HepG2 (cell line): Measurements from ENCODE around the gene TARBP2. TPM values are rescaled to one million over a fixed set of nuclear protein-coding genes. Genes with fewer than 3 reads are reported as not detected.

Source experiments
- AKAP8 ChIP-seq: sonication (generic); formaldehyde crosslinking; IDR thresholded peaks from 2 replicates; pipeline ENCODE4 v1.5.1; 2020; ENCODE audit warnings: mild to moderate bottlenecking, missing genetic modification reagents
- CHD2 ChIP-seq: IDR thresholded peaks from 2 replicates; pipeline ENCODE4 v1.6.1; 2011; ENCODE audit warnings: low read depth, low read length, improper control_type of control experiment
- MYC ChIP-seq: sonication (generic); formaldehyde crosslinking; IDR thresholded peaks from 2 replicates; pipeline ENCODE4 v1.9.0; 2021; ENCODE audit warnings: missing genetic modification reagents, borderline replicate concordance
- MZF1 ChIP-seq: sonication (generic); formaldehyde crosslinking; IDR thresholded peaks from 2 replicates; pipeline ENCODE4 v1.8.1; 2023; ENCODE audit warnings: mild to moderate bottlenecking, missing genetic modification reagents, borderline replicate concordance
- NFIC ChIP-seq: IDR thresholded peaks from 2 replicates; pipeline ENCODE4 v1.6.1; 2012; ENCODE audit warnings: mild to moderate bottlenecking, low read length, inconsistent platforms
- NFKB2 ChIP-seq: sonication (generic); formaldehyde crosslinking; IDR thresholded peaks from 2 replicates; pipeline ENCODE4 v1.4.0; 2020; ENCODE audit warnings: missing genetic modification reagents, borderline replicate concordance
- POLR2G ChIP-seq: fragments of 200-400 bp; formaldehyde crosslinking; IDR thresholded peaks from 2 replicates; pipeline ENCODE4 v1.6.1; 2018; ENCODE audit warnings: mild to moderate bottlenecking, low read depth, low read length, moderate library complexity
- U2AF2 ChIP-seq: fragments of 200-400 bp; formaldehyde crosslinking; IDR thresholded peaks from 2 replicates; pipeline ENCODE4 v1.6.1; 2017; ENCODE audit warnings: low read depth, mild to moderate bottlenecking, low read length
- ZBTB38 ChIP-seq: sonication (generic); formaldehyde crosslinking; IDR thresholded peaks from 2 replicates; pipeline ENCODE4 v1.5.1; 2020; ENCODE audit warnings: mild to moderate bottlenecking, missing genetic modification reagents
- ZNF496 ChIP-seq: sonication (generic); formaldehyde crosslinking; IDR thresholded peaks from 2 replicates; pipeline ENCODE4 v1.8.1; 2023; ENCODE audit warnings: mild to moderate bottlenecking, moderate library complexity, missing genetic modification reagents; ENCODE audit not compliant: insufficient replicate concordance
- ZNF563 ChIP-seq: sonication (generic); formaldehyde crosslinking; IDR thresholded peaks from 2 replicates; pipeline ENCODE4 v1.8.0; 2022; ENCODE audit warnings: mild to moderate bottlenecking, moderate library complexity, missing genetic modification reagents
- ZNF652 ChIP-seq: IDR thresholded peaks from 2 replicates; pipeline ENCODE4 v1.6.1; 2016; ENCODE audit warnings: low read depth, borderline replicate concordance
- ZSCAN20 ChIP-seq: sonication (generic); formaldehyde crosslinking; IDR thresholded peaks from 2 replicates; pipeline ENCODE4 v1.4.0; 2020; ENCODE audit warnings: missing genetic modification reagents, mild to moderate bottlenecking, borderline replicate concordance
- polyA plus RNA-seq, 8 experiments: library from polyadenylated mRNA; depleted of rRNA in 3 of 8; stranded (reverse) in 7 of 8; unstranded in 1 of 8; fragments of >200 nt; fragmentation: Illumina TruSeq in 4 of 8; extraction: Trizol in 4 of 8; gene quantifications; 2 replicates each; pipeline versions ENCODE4 v1.2.1 to v1.2.3, GENCODE V29; 2011 to 2016; ENCODE audit warnings: low read depth in 4 of 8, missing spikeins in 1 of 8, mixed read lengths in 1 of 8; ENCODE audit not compliant: insufficient read depth in 1 of 8
- total RNA-seq, 5 experiments: library from RNA; depleted of rRNA; stranded (reverse); fragments of >200 nt; fragmentation: Illumina TruSeq; extraction: Trizol; gene quantifications; 2 replicates each; pipeline ENCODE4 v1.2.3, GENCODE V29; 2016; ENCODE audit warnings: low read depth in 1 of 5
- TF ChIP-seq, protein P1 (sequence below): sonication (generic); formaldehyde crosslinking; IDR thresholded peaks from 2 replicates; pipeline ENCODE4 v1.5.0; 2020; ENCODE audit warnings: missing genetic modification reagents, mild to moderate bottlenecking, borderline replicate concordance
- TF ChIP-seq, protein P2 (sequence below): sonication (generic); formaldehyde crosslinking; conservative IDR thresholded peaks from 2 replicates; pipeline ENCODE4 v1.8.1; 2023; ENCODE audit warnings: missing genetic modification reagents
- TF ChIP-seq, protein P3 (sequence below): IDR thresholded peaks from 2 replicates; pipeline ENCODE4 v1.6.1; 2016; ENCODE audit warnings: control low read depth
- TF ChIP-seq, protein P4 (sequence below): sonication (generic); formaldehyde crosslinking; IDR thresholded peaks from 2 replicates; pipeline ENCODE4 v1.5.0; 2020; ENCODE audit warnings: missing genetic modification reagents, mild to moderate bottlenecking, borderline replicate concordance
- TF ChIP-seq, protein P5 (sequence below): sonication (generic); formaldehyde crosslinking; IDR thresholded peaks from 2 replicates; pipeline ENCODE4 v1.8.0; 2022; ENCODE audit warnings: missing genetic modification reagents, mild to moderate bottlenecking, borderline replicate concordance
- TF ChIP-seq, protein P6 (sequence below): sonication (generic); formaldehyde crosslinking; IDR thresholded peaks from 2 replicates; pipeline ENCODE4 v1.4.0; 2020; ENCODE audit warnings: mild to moderate bottlenecking, missing genetic modification reagents, borderline replicate concordance

Gene TARBP2
- total and polyA plus RNA-seq, 2 of the 13 experiments (the other 11 are each of a cell fraction or from before 2014, with no cell fraction given): 47.0 to 55.5 TPM

DNA sequence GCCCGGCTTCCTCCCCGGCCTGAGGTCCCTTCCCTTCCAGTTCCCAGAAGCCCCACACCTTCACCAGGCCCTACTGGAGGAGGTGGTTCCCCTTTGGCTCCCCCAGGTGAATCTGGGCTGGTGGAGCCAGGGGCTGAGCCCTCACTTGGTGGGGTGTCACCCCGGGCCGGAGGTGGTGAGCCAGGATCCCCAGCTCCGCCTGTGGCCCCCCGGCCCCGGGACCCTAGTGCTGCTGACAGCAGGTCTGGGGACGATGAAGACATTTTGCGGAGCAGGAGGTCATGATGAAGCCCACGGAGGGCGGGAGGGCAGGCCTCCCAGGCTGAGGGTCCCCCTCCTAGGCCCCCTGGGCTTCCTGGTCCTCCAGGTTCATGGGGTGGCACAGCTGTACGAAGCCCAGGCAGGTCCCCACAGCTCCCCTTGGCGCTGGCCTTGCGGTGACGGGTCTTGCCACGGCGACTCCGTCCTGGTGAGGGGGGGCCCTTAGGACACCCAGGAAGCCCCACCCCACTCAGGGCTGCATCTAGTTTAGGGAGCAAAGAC, 18.4 kb upstream of the TARBP2 start (continued):
- TF ChIP-seq ZNF563: no peak
- TF ChIP-seq POLR2G: 0 out of 2 replicates have a peak, but pooled peaks have one; percentile 16
- TF ChIP-seq NFIC: no peak
- TF ChIP-seq, protein P1, sequence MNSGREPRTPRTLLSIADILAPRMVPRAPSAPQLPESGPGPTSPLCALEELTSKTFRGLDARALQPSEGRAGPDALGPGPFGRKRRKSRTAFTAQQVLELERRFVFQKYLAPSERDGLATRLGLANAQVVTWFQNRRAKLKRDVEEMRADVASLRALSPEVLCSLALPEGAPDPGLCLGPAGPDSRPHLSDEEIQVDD (CRISPR knock-in tag): no peak
- TF ChIP-seq, protein P2, sequence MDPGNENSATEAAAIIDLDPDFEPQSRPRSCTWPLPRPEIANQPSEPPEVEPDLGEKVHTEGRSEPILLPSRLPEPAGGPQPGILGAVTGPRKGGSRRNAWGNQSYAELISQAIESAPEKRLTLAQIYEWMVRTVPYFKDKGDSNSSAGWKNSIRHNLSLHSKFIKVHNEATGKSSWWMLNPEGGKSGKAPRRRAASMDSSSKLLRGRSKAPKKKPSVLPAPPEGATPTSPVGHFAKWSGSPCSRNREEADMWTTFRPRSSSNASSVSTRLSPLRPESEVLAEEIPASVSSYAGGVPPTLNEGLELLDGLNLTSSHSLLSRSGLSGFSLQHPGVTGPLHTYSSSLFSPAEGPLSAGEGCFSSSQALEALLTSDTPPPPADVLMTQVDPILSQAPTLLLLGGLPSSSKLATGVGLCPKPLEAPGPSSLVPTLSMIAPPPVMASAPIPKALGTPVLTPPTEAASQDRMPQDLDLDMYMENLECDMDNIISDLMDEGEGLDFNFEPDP: 0 out of 2 replicates have a peak, but pooled peaks have one; percentile 52
- TF ChIP-seq, protein P3, sequence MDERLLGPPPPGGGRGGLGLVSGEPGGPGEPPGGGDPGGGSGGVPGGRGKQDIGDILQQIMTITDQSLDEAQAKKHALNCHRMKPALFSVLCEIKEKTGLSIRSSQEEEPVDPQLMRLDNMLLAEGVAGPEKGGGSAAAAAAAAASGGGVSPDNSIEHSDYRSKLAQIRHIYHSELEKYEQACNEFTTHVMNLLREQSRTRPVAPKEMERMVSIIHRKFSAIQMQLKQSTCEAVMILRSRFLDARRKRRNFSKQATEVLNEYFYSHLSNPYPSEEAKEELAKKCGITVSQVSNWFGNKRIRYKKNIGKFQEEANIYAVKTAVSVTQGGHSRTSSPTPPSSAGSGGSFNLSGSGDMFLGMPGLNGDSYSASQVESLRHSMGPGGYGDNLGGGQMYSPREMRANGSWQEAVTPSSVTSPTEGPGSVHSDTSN (CRISPR knock-in tag): no peak
- TF ChIP-seq, protein P4, sequence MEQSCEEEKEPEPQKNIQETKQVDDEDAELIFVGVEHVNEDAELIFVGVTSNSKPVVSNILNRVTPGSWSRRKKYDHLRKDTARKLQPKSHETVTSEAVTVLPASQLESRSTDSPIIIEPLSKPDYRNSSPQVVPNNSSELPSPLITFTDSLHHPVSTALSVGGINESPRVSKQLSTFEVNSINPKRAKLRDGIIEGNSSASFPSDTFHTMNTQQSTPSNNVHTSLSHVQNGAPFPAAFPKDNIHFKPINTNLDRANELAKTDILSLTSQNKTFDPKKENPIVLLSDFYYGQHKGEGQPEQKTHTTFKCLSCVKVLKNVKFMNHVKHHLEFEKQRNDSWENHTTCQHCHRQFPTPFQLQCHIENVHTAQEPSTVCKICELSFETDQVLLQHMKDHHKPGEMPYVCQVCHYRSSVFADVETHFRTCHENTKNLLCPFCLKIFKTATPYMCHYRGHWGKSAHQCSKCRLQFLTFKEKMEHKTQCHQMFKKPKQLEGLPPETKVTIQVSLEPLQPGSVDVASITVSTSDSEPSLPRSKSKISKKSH: no peak
- no peak for TF ChIP-seq ZNF652 (CRISPR knock-in tag)
- peak; percentile 34; the same call in 1 of the 2 replicates for TF ChIP-seq AKAP8
- TF ChIP-seq, protein P5, sequence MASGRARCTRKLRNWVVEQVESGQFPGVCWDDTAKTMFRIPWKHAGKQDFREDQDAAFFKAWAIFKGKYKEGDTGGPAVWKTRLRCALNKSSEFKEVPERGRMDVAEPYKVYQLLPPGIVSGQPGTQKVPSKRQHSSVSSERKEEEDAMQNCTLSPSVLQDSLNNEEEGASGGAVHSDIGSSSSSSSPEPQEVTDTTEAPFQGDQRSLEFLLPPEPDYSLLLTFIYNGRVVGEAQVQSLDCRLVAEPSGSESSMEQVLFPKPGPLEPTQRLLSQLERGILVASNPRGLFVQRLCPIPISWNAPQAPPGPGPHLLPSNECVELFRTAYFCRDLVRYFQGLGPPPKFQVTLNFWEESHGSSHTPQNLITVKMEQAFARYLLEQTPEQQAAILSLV: 0 out of 2 replicates have a peak, but pooled peaks have one; percentile 36
- TF ChIP-seq ZNF496 (CRISPR knock-in tag): no peak
- TF ChIP-seq, protein P6, sequence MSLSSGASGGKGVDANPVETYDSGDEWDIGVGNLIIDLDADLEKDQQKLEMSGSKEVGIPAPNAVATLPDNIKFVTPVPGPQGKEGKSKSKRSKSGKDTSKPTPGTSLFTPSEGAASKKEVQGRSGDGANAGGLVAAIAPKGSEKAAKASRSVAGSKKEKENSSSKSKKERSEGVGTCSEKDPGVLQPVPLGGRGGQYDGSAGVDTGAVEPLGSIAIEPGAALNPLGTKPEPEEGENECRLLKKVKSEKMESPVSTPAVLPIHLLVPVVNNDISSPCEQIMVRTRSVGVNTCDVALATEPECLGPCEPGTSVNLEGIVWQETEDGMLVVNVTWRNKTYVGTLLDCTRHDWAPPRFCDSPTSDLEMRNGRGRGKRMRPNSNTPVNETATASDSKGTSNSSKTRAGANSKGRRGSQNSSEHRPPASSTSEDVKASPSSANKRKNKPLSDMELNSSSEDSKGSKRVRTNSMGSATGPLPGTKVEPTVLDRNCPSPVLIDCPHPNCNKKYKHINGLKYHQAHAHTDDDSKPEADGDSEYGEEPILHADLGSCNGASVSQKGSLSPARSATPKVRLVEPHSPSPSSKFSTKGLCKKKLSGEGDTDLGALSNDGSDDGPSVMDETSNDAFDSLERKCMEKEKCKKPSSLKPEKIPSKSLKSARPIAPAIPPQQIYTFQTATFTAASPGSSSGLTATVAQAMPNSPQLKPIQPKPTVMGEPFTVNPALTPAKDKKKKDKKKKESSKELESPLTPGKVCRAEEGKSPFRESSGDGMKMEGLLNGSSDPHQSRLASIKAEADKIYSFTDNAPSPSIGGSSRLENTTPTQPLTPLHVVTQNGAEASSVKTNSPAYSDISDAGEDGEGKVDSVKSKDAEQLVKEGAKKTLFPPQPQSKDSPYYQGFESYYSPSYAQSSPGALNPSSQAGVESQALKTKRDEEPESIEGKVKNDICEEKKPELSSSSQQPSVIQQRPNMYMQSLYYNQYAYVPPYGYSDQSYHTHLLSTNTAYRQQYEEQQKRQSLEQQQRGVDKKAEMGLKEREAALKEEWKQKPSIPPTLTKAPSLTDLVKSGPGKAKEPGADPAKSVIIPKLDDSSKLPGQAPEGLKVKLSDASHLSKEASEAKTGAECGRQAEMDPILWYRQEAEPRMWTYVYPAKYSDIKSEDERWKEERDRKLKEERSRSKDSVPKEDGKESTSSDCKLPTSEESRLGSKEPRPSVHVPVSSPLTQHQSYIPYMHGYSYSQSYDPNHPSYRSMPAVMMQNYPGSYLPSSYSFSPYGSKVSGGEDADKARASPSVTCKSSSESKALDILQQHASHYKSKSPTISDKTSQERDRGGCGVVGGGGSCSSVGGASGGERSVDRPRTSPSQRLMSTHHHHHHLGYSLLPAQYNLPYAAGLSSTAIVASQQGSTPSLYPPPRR: peak; percentile 17; the same call in 1 of the 2 replicates
- TF ChIP-seq CHD2: no peak
- no peak for TF ChIP-seq NFKB2
- TF ChIP-seq MYC (CRISPR knock-in tag): no peak
- no peak for TF ChIP-seq U2AF2
- no peak for TF ChIP-seq ZBTB38
- TF ChIP-seq ZSCAN20 (CRISPR knock-in tag): no peak
- TF ChIP-seq MZF1 (CRISPR knock-in tag): no peak
